Ascending aorta (tissue), 2 donors: ENCODE measurements around the gene CNTNAP2. TPM values are rescaled to one million over a fixed set of nuclear protein-coding genes. Genes with fewer than 3 reads are reported as not detected.
"Not testable (repeated sequence)": the region's sequence is repeated elsewhere in the genome, so short reads cannot be mapped to it uniquely, and the experiment has no call there.

Source experiments
- DNase-seq, 2 donors: peaks; one replicate each; pipeline ENCODE4 v3.0.0-alpha.2; 2019; ENCODE audit warnings: low spot score in 2 of 2
- H3K27ac ChIP-seq, 2 donors: fragments of 200-600 bp; sonication (generic); one replicate each; pipeline ENCODE4 v1.5.1; 2016 to 2017; ENCODE audit warnings: mild to moderate bottlenecking in 1 of 2
- H3K27me3 ChIP-seq: fragments of 200-600 bp; sonication (generic); one replicate; pipeline ENCODE4 v1.5.1; 2017
- H3K36me3 ChIP-seq, 2 donors: fragments of 200-600 bp; sonication (generic); one replicate each; pipeline ENCODE4 v1.5.1; 2016
- H3K4me1 ChIP-seq, 2 donors: fragments of 200-600 bp; sonication (generic); one replicate each; pipeline ENCODE4 v1.5.1; 2016 to 2017; ENCODE audit warnings: mild to moderate bottlenecking in 1 of 2
- H3K4me3 ChIP-seq, 2 donors: fragments of 200-600 bp; sonication (generic); one replicate each; pipeline ENCODE4 v1.5.1; 2016 to 2017; ENCODE audit warnings: mild to moderate bottlenecking in 1 of 2
- H3K9me3 ChIP-seq, 2 donors: fragments of 200-600 bp; sonication (generic); one replicate each; pipeline ENCODE4 v1.5.1; 2016
- CTCF ChIP-seq, 3 experiments: fragments of 200-600 bp in 2 of 3; fragments of 450-650 bp in 1 of 3; sonication (generic) in 2 of 3; IDR thresholded peaks; one replicate each; pipeline ENCODE4 v1.5.1; 2016 to 2019; ENCODE audit warnings: antibody characterized with exemption in 3 of 3, mild to moderate bottlenecking in 1 of 3, moderate library complexity in 1 of 3
- intact Hi-C: fragments of 100-400 bp; cut with DNase I; formaldehyde crosslinking; loops from one replicate; pipeline ENCODE4 v1.15.1; 2023
- total RNA-seq: library from RNA; depleted of rRNA; stranded (reverse); fragments of >200 nt; gene quantifications from one replicate; pipeline ENCODE4 v1.1.0, GENCODE V29; 2016

Gene CNTNAP2
- total RNA-seq, 1 donor from 2014 or later, result not detected

GRCh38 chr7:148050492-148051158 lies 1934.0 kb downstream of the CNTNAP2 start:
- DNase-seq, result no peak
- Histone ChIP-seq H3K4me3 (no peak overlapping the region), H3K27me3 (no peaks in the 10 kb centered on the region), H3K27ac (no peak overlapping the region), H3K36me3 (no peaks in the 10 kb centered on the region), H3K4me1 (no peaks in the 10 kb centered on the region), H3K9me3 (no peaks in the 10 kb centered on the region)
- intact Hi-C loops, result no loop called here
- no peak for TF ChIP-seq CTCF (IDR thresholded peaks at IDR 0.05)

GRCh38 chr7:148056406-148056805 lies 1939.8 kb downstream of the CNTNAP2 start:
- H3K4me1 ChIP-seq, result no peaks in the 10 kb centered on the region
- H3K27ac ChIP-seq, result no peak overlapping the region
- intact Hi-C loops, result no loop called here
- TF ChIP-seq CTCF (IDR thresholded peaks at IDR 0.05), result no peak
- DNase-seq, result no peak
- H3K4me3 ChIP-seq, result no peak overlapping the region
- no peaks in the 10 kb centered on the region for H3K9me3 ChIP-seq
- H3K36me3 ChIP-seq, result no peaks in the 10 kb centered on the region
- H3K27me3 ChIP-seq, result no peaks in the 10 kb centered on the region

GRCh38 chr7:148058092-148058491 lies 1941.5 kb downstream of the CNTNAP2 start:
- intact Hi-C loops, result no loop called here
- no peaks in the 10 kb centered on the region for H3K9me3 ChIP-seq

GRCh38 chr7:148058753-148059152 lies 1942.2 kb downstream of the CNTNAP2 start:
- TF ChIP-seq CTCF (IDR thresholded peaks at IDR 0.05), result no peak
- no peak for DNase-seq
- no peaks in the 10 kb centered on the region for H3K27me3 ChIP-seq
- no peaks in the 10 kb centered on the region for H3K9me3 ChIP-seq
- intact Hi-C loops, result no loop called here
- H3K4me3 ChIP-seq, result no peak overlapping the region
- no peaks in the 10 kb centered on the region for H3K36me3 ChIP-seq
- H3K4me1 ChIP-seq, result no peaks in the 10 kb centered on the region
- no peak overlapping the region for H3K27ac ChIP-seq

More at GRCh38 chr7:148058092-148058491, 1941.5 kb downstream of the CNTNAP2 start:
- DNase-seq, result no peak
- TF ChIP-seq CTCF (IDR thresholded peaks at IDR 0.05), result no peak
- Histone ChIP-seq H3K27ac (no peak overlapping the region), H3K4me3 (no peak overlapping the region), H3K36me3 (no peaks in the 10 kb centered on the region), H3K27me3 (no peaks in the 10 kb centered on the region), H3K4me1 (no peaks in the 10 kb centered on the region)

GRCh38 chr7:148060724-148061123 lies 1944.1 kb downstream of the CNTNAP2 start:
- DNase-seq, result no peak
- no peak for TF ChIP-seq CTCF (IDR thresholded peaks at IDR 0.05)

GRCh38 chr7:148078111-148078510 lies 1961.5 kb downstream of the CNTNAP2 start:
- H3K27me3 ChIP-seq, H3K36me3 ChIP-seq, H3K4me3 ChIP-seq, H3K9me3 ChIP-seq, H3K27ac ChIP-seq, intact Hi-C loops, H3K4me1 ChIP-seq, DNase-seq: not testable (repeated sequence)

More at GRCh38 chr7:148060724-148061123, 1944.1 kb downstream of the CNTNAP2 start:
- no peaks in the 10 kb centered on the region for H3K4me1 ChIP-seq
- H3K27ac ChIP-seq, result no peak overlapping the region
- intact Hi-C loops, result no loop called here
- H3K4me3 ChIP-seq, result no peak overlapping the region
- H3K27me3 ChIP-seq, result no peaks in the 10 kb centered on the region
- no peaks in the 10 kb centered on the region for H3K9me3 ChIP-seq
- H3K36me3 ChIP-seq, result no peaks in the 10 kb centered on the region
